Colonic mucosa (tissue), 4 donors: Measurements from ENCODE around the gene SMTNL2. TPM values are rescaled to one million over a fixed set of nuclear protein-coding genes. Genes with fewer than 3 reads are reported as not detected.

Experiments used
- DNase-seq: peaks from one replicate; pipeline ENCODE4 v3.0.0-alpha.2; 2020
- H3K27ac ChIP-seq: fragments of 200-600 bp; one replicate; pipeline ENCODE4 v1.8.0; 2021
- H3K27me3 ChIP-seq: fragments of 200-600 bp; one replicate; pipeline ENCODE4 v1.8.0; 2021
- H3K36me3 ChIP-seq: fragments of 200-600 bp; one replicate; pipeline ENCODE4 v1.8.0; 2021
- H3K4me1 ChIP-seq: fragments of 200-600 bp; one replicate; pipeline ENCODE4 v1.8.0; 2021; ENCODE audit warnings: mild to moderate bottlenecking
- H3K4me3 ChIP-seq: fragments of 200-600 bp; one replicate; pipeline ENCODE4 v1.8.0; 2021
- H3K9ac ChIP-seq, 2 donors: one replicate each; pipeline ENCODE4 v1.7.0; 2013; ENCODE audit warnings: control low read depth in 2 of 2, low read depth in 2 of 2, low read length in 2 of 2
- H3K9me3 ChIP-seq: fragments of 200-600 bp; one replicate; pipeline ENCODE4 v1.8.0; 2021
- intact Hi-C: fragments of 100-400 bp; cut with DNase I; formaldehyde crosslinking; loops from one replicate; pipeline ENCODE4 v1.14.1; 2022
- total RNA-seq, 2 donors: library from RNA; stranded (reverse); fragmentation: NEBNext Ultra II Directional in 1 of 2; extraction: Animal tissue kit (Norgen Biotek cat#: 25700) in 1 of 2; gene quantifications; one replicate each; pipeline ENCODE4 v1.2.1, GENCODE V29; 2021
- TF ChIP-seq, protein P1 (sequence below): fragments of 200-600 bp; IDR thresholded peaks from one replicate; pipeline ENCODE4 v1.8.0; 2022; ENCODE audit warnings: antibody characterized with exemption, mild to moderate bottlenecking
- donor health status: healthy.
- donor health status: DM: no; HTN: no; CAD: no.
- donor health status: DM: no; HTN: no; CAD: no.

SMTNL2 gene
- total RNA-seq, 2 donors from 2014 or later: 0.27 TPM; not detected in 1

DNA sequence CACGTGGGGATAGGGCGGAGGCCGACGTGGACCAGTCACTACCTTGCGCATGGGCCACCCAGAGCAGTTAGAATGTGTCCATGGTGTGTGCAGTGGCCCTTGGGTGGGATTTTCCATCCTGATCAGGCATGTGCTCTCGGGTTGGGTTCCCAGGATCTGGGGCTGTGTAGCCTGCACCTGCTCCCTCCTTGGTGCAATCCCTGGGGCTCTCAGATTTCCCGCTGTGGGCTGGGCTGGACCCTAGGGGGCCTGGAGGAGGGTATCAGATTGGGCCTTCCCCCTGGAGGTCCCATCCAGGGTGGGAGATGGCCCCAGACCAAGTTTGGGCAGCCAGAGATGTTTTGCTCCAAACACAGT lies 1.3 kb downstream of the SMTNL2 start:
- Histone ChIP-seq H3K4me1 (peaks cover 3% of the 10 kb centered on the region), H3K9me3 (no peaks in the 10 kb centered on the region), H3K27ac (no peak overlapping the region), H3K27me3 (peaks cover 37% of the 10 kb centered on the region), H3K9ac (no peak overlapping the region), H3K36me3 (no peaks in the 10 kb centered on the region), H3K4me3 (no peak overlapping the region)
- TF ChIP-seq, protein P1, sequence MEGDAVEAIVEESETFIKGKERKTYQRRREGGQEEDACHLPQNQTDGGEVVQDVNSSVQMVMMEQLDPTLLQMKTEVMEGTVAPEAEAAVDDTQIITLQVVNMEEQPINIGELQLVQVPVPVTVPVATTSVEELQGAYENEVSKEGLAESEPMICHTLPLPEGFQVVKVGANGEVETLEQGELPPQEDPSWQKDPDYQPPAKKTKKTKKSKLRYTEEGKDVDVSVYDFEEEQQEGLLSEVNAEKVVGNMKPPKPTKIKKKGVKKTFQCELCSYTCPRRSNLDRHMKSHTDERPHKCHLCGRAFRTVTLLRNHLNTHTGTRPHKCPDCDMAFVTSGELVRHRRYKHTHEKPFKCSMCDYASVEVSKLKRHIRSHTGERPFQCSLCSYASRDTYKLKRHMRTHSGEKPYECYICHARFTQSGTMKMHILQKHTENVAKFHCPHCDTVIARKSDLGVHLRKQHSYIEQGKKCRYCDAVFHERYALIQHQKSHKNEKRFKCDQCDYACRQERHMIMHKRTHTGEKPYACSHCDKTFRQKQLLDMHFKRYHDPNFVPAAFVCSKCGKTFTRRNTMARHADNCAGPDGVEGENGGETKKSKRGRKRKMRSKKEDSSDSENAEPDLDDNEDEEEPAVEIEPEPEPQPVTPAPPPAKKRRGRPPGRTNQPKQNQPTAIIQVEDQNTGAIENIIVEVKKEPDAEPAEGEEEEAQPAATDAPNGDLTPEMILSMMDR: no peak
- intact Hi-C loops: no loop called here
- DNase-seq: no peak

- H3K27me3 ChIP-seq: peaks cover 37% of the 10 kb centered on the region
- DNase-seq: no peak
- H3K27ac ChIP-seq: no peak overlapping the region
- H3K4me1 ChIP-seq: peaks cover 3% of the 10 kb centered on the region
- H3K9ac ChIP-seq: no peak overlapping the region
- no peaks in the 10 kb centered on the region for H3K36me3 ChIP-seq
- TF ChIP-seq, protein P1: no peak
- intact Hi-C loops: no loop called here
- no peaks in the 10 kb centered on the region for H3K9me3 ChIP-seq
- H3K4me3 ChIP-seq: no peak overlapping the region
Observed at GRCh38 chr17:4586043-4586442, 1.7 kb downstream of the SMTNL2 start.

DNA sequence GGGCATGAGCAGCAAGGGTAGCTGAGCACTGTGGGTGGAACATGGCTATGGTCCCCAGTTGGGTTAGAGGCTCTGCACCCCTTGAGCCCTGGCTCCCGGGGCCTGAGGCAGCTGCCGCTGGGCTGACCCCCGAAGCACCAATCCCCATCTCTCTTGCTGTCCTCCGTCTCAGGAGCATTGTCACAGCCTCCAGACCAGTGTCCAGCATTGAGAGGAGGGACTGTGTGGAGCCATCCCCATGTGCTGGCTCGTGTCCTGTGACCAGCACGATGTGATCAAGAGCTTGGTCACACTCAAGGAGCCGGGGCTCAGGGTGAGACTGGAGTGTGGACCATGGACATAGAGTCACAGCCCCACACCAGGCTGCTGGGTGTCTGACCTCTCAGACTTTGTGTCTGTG lies 2.9 kb downstream of the SMTNL2 start:
- Histone ChIP-seq H3K27ac (no peak overlapping the region), H3K4me1 (peaks cover 3% of the 10 kb centered on the region), H3K27me3 (peaks cover 33% of the 10 kb centered on the region), H3K36me3 (no peaks in the 10 kb centered on the region), H3K9me3 (no peaks in the 10 kb centered on the region), H3K9ac (no peak overlapping the region), H3K4me3 (no peak overlapping the region)
- intact Hi-C loops: no loop called here
- TF ChIP-seq, protein P1: no peak
- no peak for DNase-seq

- Histone ChIP-seq H3K27ac (no peak overlapping the region), H3K4me3 (no peak overlapping the region), H3K27me3 (peaks cover 27% of the 10 kb centered on the region), H3K9me3 (no peaks in the 10 kb centered on the region), H3K9ac (no peak overlapping the region), H3K36me3 (no peaks in the 10 kb centered on the region), H3K4me1 (peaks cover 3% of the 10 kb centered on the region)
- TF ChIP-seq, protein P1: no peak
- DNase-seq: no peak
- intact Hi-C loops: no loop called here
Observed at GRCh38 chr17:4587803-4588202, 3.5 kb downstream of the SMTNL2 start.

DNA sequence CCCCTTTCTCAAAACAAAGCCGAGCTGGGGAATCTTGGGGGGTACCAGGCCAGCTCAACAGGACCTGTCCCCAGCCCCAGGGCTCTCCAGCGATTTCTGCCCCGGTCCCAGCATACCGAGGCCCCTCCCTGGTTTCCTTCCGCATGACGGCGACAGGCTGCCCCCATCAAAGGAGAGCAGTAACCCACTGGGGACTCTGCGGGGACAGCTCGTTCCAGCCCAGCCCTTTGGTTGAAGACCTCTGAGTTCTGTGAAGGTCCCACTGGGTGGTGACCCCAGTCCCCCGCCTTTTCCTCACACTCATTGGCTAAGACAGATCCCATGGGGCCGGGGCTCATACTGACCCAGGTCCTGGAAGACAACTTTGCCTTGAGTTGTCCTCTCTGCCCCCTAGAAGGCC lies 4.1 kb downstream of the SMTNL2 start:
- Histone ChIP-seq H3K4me3 (no peak overlapping the region), H3K9ac (no peak overlapping the region), H3K4me1 (peaks cover 3% of the 10 kb centered on the region), H3K27ac (no peak overlapping the region), H3K27me3 (peaks cover 21% of the 10 kb centered on the region), H3K9me3 (no peaks in the 10 kb centered on the region), H3K36me3 (no peaks in the 10 kb centered on the region)
- TF ChIP-seq, protein P1: no peak
- DNase-seq: no peak
- intact Hi-C loops: no loop called here
